ENCODE measurements around the gene NANS. TPM values are rescaled to one million over a fixed set of nuclear protein-coding genes. Genes with fewer than 3 reads are reported as not detected.

Gene NANS, protein sequence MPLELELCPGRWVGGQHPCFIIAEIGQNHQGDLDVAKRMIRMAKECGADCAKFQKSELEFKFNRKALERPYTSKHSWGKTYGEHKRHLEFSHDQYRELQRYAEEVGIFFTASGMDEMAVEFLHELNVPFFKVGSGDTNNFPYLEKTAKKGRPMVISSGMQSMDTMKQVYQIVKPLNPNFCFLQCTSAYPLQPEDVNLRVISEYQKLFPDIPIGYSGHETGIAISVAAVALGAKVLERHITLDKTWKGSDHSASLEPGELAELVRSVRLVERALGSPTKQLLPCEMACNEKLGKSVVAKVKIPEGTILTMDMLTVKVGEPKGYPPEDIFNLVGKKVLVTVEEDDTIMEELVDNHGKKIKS
- total RNA-seq = 100 to 1,000 TPM in 1 of 4 donors, 10 to 100 TPM in 3; 37.5 to 187 (median 54.8) TPM

DNA sequence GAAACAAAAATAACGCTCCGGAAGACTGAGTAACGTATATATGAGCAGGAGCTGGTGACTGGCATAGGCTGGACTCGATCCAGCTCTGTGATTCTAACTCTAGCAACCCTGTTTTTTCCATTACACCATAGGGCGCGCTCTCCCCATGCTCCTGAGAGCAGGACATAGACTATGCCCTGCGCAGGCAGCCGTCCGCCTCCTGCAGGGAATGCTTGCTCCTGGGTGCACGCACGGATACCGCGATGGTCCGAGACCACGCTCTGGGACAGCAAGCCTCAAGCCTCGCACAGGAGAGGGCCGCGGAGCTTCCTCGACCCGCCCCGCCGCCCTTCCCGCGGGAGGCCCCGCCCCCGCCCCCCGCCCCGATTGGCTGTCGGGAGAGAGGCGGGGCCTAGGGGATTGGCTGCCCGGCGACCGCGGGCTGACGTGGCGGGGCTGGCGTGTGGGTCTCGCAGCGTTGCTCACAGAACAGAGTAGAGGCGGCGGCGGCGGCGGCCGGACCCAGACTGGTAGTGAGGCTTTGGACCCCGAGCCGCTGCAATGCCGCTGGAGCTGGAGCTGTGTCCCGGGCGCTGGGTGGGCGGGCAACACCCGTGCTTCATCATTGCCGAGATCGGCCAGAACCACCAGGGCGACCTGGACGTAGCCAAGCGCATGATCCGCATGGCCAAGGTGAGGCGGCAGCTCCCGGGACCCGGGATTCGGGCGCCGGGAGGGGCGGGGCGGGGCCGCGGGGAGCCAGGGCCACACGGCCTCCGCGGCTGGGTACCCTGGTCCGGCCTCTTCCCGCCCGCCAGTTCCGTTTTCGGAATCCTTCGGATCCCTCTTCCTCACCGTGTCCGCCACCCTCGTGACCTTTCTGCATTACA lies at the start of gene NANS:
TSS of gene NANS (plus strand) at position 464 of the 869 bp plus-strand sequence. CDS start at position 541, 77 bp downstream.
- no peaks in the 10 kb centered on the region for H3K36me3 ChIP-seq
- intact Hi-C loops (cut with DNase I; ENCODE audit: low total_unique reads) = loop anchor here (5.0 kb wide), 1 partner anchor 74 kb away; the partner anchor contains the start of gene ANP32B
- H3K4me3 ChIP-seq = peak within 1 kb of the TSS; percentile 79 to 88
- H3K4me1 ChIP-seq = no peaks in the 10 kb centered on the region
- H3K27me3 ChIP-seq = no peaks in the 10 kb centered on the region
- peak within 1 kb of the TSS; percentile 89 for H3K27ac ChIP-seq
- DNase-seq = peak; percentile 91 to 92
- peak; percentile 94 to 97 for TF ChIP-seq POLR2A (IDR thresholded peaks at IDR 0.05)
- TF ChIP-seq CTCF (IDR thresholded peaks at IDR 0.05) = peak in 1 of 4 experiments; percentile 6
- no peaks in the 10 kb centered on the region for H3K9me3 ChIP-seq

DNA sequence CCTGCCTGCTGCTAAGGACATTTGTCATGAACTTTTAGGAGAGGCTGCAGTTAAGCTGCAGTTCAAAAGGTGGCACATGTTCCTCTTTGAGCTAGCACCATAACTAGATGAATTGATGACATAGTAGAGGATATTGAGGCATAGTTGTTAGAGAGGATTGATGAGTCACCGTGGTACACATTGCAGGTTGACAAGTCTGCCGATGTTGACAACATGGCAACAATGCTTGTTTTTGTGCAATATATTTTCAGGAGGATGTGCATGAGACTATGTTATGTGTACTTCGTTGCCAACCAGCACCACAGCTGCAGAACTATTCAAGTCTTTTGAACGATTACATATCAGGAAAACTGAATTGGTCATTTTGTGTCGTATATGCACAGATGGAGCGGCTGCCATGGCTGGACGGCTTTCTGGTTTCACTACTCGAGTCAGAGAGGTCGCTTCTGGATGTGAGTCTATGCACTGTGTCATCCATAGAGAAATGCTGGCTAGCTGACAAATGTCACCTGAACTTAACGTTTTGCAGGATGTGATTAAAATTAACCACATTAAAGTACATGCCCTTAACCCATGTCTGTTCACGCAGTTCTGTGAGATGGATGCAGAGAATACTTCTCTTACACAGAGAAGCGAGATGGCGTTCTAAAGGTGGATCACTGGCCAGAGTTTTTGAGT lies 49.1 kb upstream of the NANS start:
- H3K27ac ChIP-seq = no peak overlapping the region
- no peak for DNase-seq
- H3K4me3 ChIP-seq = no peak overlapping the region
- no peaks in the 10 kb centered on the region for H3K27me3 ChIP-seq
- TF ChIP-seq POLR2A (IDR thresholded peaks at IDR 0.05) = no peak
- TF ChIP-seq CTCF (IDR thresholded peaks at IDR 0.05) = no peak
- H3K36me3 ChIP-seq = no peaks in the 10 kb centered on the region
- H3K9me3 ChIP-seq = no peaks in the 10 kb centered on the region
- no peaks in the 10 kb centered on the region for H3K4me1 ChIP-seq
- intact Hi-C loops (cut with DNase I; ENCODE audit: low total_unique reads) = no loop called here

GRCh38 chr9:98008764-98009163 lies 47.8 kb upstream of the NANS start:
- DNase-seq = no peak
- Histone ChIP-seq H3K36me3 (no peaks in the 10 kb centered on the region), H3K27me3 (no peaks in the 10 kb centered on the region), H3K27ac (no peak overlapping the region), H3K9me3 (no peaks in the 10 kb centered on the region), H3K4me1 (no peaks in the 10 kb centered on the region), H3K4me3 (no peak overlapping the region)
- TF ChIP-seq CTCF (IDR thresholded peaks at IDR 0.05) = no peak
- TF ChIP-seq POLR2A (IDR thresholded peaks at IDR 0.05) = no peak
- intact Hi-C loops (cut with DNase I; ENCODE audit: low total_unique reads) = no loop called here

GRCh38 chr9:98009437-98009836 lies 47.1 kb upstream of the NANS start:
- H3K27me3 ChIP-seq = no peaks in the 10 kb centered on the region
- TF ChIP-seq CTCF (IDR thresholded peaks at IDR 0.05) (no peak), POLR2A (IDR thresholded peaks at IDR 0.05) (no peak)
- intact Hi-C loops (cut with DNase I; ENCODE audit: low total_unique reads) = no loop called here
- no peaks in the 10 kb centered on the region for H3K36me3 ChIP-seq
- DNase-seq = no peak
- no peak overlapping the region for H3K4me3 ChIP-seq
- no peaks in the 10 kb centered on the region for H3K9me3 ChIP-seq
- peak overlapping the region in 1 of 2 donors; percentile 60 for H3K27ac ChIP-seq
- no peaks in the 10 kb centered on the region for H3K4me1 ChIP-seq
